Measurements from ENCODE around the gene PP2D1. TPM values are rescaled to one million over a fixed set of nuclear protein-coding genes. Genes with fewer than 3 reads are reported as not detected.
A peak's percentile ranks its signal among the peaks of the same experiment; 100 is the strongest.
"Not testable (repeated sequence)": the region's sequence is repeated elsewhere in the genome, so short reads cannot be mapped to it uniquely, and the experiment has no call there.

The PP2D1 gene
- total RNA-seq, 1 donor from 2014 or later = not detected

- DNase-seq (ENCODE audit: low spot score) = no peak
Measured at GRCh38 chr3:19967812-19968211, 44.3 kb downstream of the PP2D1 start.

GRCh38 chr3:19967208-19967607 lies 44.9 kb downstream of the PP2D1 start:
- no peak for DNase-seq (ENCODE audit: low spot score)

- no peak for DNase-seq (ENCODE audit: low spot score)
Measured at GRCh38 chr3:19961960-19962359, 50.1 kb downstream of the PP2D1 start.

GRCh38 chr3:19960696-19961095 lies 51.4 kb downstream of the PP2D1 start:
- no peak for DNase-seq (ENCODE audit: low spot score)

- DNase-seq (ENCODE audit: low spot score) = no peak
Measured at GRCh38 chr3:19959505-19959904, 52.6 kb downstream of the PP2D1 start.

GRCh38 chr3:19957354-19957753 lies 54.7 kb downstream of the PP2D1 start:
- DNase-seq (ENCODE audit: low spot score) = not testable (repeated sequence)

GRCh38 chr3:19954676-19955075 lies 57.4 kb downstream of the PP2D1 start:
- DNase-seq (ENCODE audit: low spot score) = no peak

GRCh38 chr3:19950316-19950715 lies 61.7 kb downstream of the PP2D1 start:
- no peak for DNase-seq (ENCODE audit: low spot score)

GRCh38 chr3:19948226-19948591 lies 63.9 kb downstream of the PP2D1 start:
- no peak for DNase-seq (ENCODE audit: low spot score)

- peak; percentile 59 for DNase-seq (ENCODE audit: low spot score)
Measured at GRCh38 chr3:19947549-19948225, 64.4 kb downstream of the PP2D1 start.

GRCh38 chr3:19946832-19947548 lies 65.1 kb downstream of the PP2D1 start, which contains the start of gene RAB5A:
TSS of gene RAB5A (plus strand) at chr3:19947097. CDS start at chr3:19950899, 3,802 bp downstream.
- peak; percentile 98 for DNase-seq (ENCODE audit: low spot score)

- no peak for DNase-seq (ENCODE audit: low spot score)
Measured at GRCh38 chr3:19945969-19946831, 65.9 kb downstream of the PP2D1 start.

- DNase-seq (ENCODE audit: low spot score) = no peak
Measured at GRCh38 chr3:19945534-19945933, 66.5 kb downstream of the PP2D1 start.

- no peak for DNase-seq (ENCODE audit: low spot score)
Measured at GRCh38 chr3:19940643-19941042, 71.4 kb downstream of the PP2D1 start.

- DNase-seq (ENCODE audit: low spot score) = no peak
Measured at GRCh38 chr3:19938295-19938627, 73.8 kb downstream of the PP2D1 start.

- no peak for DNase-seq (ENCODE audit: low spot score)
Measured at GRCh38 chr3:19937459-19938294, 74.4 kb downstream of the PP2D1 start.

Other genes with a start within 250 kb of the PP2D1 start
- gene EFHB, start 78.0 kb downstream of the PP2D1 start, total RNA-seq = not detected
- 75.6 TPM for gene RAB5A, start 65.2 kb downstream of the PP2D1 start, total RNA-seq
- 40.2 TPM for gene KAT2B, start 28.2 kb upstream of the PP2D1 start, total RNA-seq
- 0.78 TPM for gene SGO1, start 173.9 kb upstream of the PP2D1 start, total RNA-seq

All from ureter (tissue), 1 donor.